ENCODE measurements around the gene MYNN.
"Not testable (repeated sequence)": the region's sequence is repeated elsewhere in the genome, so short reads cannot be mapped to it uniquely, and the experiment has no call there.

Gene MYNN

GRCh38 chr3:169772897-169773816, at the start of gene MYNN:
Gene MYNN, plus strand, starts transcription at chr3:169773396. Its CDS starts 900 bp downstream, at chr3:169774296.
- peak; percentile 92 to 95 (median 95) for DNase-seq

- not testable (repeated sequence) for DNase-seq
These were observed 41.3 kb upstream of the MYNN start for GRCh38 chr3:169731857-169732256.

GRCh38 chr3:169739067-169739466, 34.1 kb upstream of the MYNN start:
- no peak for DNase-seq

GRCh38 chr3:169744366-169745054, 28.7 kb upstream of the MYNN start:
- DNase-seq = no peak

- no peak for DNase-seq
These were observed 26.3 kb upstream of the MYNN start for GRCh38 chr3:169746924-169747323.

GRCh38 chr3:169748670-169749069, 24.5 kb upstream of the MYNN start:
- DNase-seq = no peak

GRCh38 chr3:169750665-169751064, 22.5 kb upstream of the MYNN start:
- no peak for DNase-seq

GRCh38 chr3:169751875-169752274, 21.3 kb upstream of the MYNN start:
- no peak for DNase-seq

- no peak for DNase-seq
These were observed 18.5 kb upstream of the MYNN start for GRCh38 chr3:169754711-169755110.

- no peak for DNase-seq
These were observed 17.7 kb upstream of the MYNN start for GRCh38 chr3:169755488-169755887.

GRCh38 chr3:169758359-169758994, 14.7 kb upstream of the MYNN start:
- no peak for DNase-seq

- peak; percentile 27 to 76 (median 60) for DNase-seq
These were observed 13.9 kb upstream of the MYNN start for GRCh38 chr3:169759256-169759655.

GRCh38 chr3:169760479-169760878, 12.7 kb upstream of the MYNN start:
- peak; percentile 17 to 36 (median 20) for DNase-seq

- DNase-seq = peak; percentile 80 to 84 (median 81)
These were observed 8.8 kb upstream of the MYNN start for GRCh38 chr3:169764312-169764881.

GRCh38 chr3:169764882-169765612, 8.1 kb upstream of the MYNN start, which contains the start of gene TERC:
Gene TERC, minus strand, starts transcription at chr3:169765060.
- DNase-seq = peak; percentile 79 to 85 (median 80)

- peak; percentile 68 to 81 (median 78) for DNase-seq
These were observed 3.7 kb upstream of the MYNN start, which contains the start of gene ACTRT3 for GRCh38 chr3:169769287-169770181. Gene ACTRT3, minus strand, starts transcription at chr3:169769561. Its CDS starts 41 bp downstream, at chr3:169769520.

- DNase-seq = peak; percentile 73 to 87 (median 86)
These were observed 1.5 kb upstream of the MYNN start for GRCh38 chr3:169771497-169772304.

- DNase-seq = peak; percentile 66 to 69 (median 68)
These were observed 795 bp upstream of the MYNN start for GRCh38 chr3:169772305-169772896.

GRCh38 chr3:169774186-169774585, 990 bp downstream of the MYNN start:
- no peak for DNase-seq

GRCh38 chr3:169777822-169778221, 4.6 kb downstream of the MYNN start:
- DNase-seq = no peak
